ENCODE data around the gene DCTD. TPM values are rescaled to one million over a fixed set of nuclear protein-coding genes. Genes with fewer than 3 reads are reported as not detected.

The DCTD gene
- total RNA-seq, 1 experiment from 2014 or later, result 72.7 TPM

DNA sequence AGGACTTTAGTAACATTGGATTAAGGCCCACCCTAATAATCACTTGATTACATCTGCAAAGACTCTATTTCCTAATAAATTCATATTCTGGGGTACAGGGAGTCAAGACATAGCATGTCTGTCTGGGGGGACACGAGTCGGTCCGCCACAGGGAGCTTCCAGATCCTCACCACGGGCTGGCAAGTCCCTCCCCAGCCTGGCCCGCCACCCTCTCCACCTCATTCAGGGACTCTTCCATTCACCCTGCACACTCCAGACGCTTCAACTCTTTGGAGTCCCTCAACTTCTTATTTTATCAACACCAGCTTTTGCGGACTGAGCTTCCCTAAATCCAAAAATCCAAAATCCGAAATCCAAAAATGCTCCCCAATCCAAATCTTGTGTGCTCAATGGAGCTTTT, 71.2 kb downstream of the DCTD start:
- intact Hi-C loops (cut with micrococcal nuclease; ENCODE audit: unreplicated experiment), result no loop called here
- Histone ChIP-seq H3K4me3 (ENCODE audit: low read depth, low read length, poor library complexity, severe bottlenecking) (no peak overlapping the region), H3K9me3 (ENCODE audit: low read depth, low read length, poor library complexity, severe bottlenecking) (no peaks in the 10 kb centered on the region), H3K27me3 (replicated peaks; ENCODE audit: insufficient read depth, low read depth, low read length, poor library complexity) (no peaks in the 10 kb centered on the region), H3K27ac (ENCODE audit: low read depth, low read length, poor library complexity, severe bottlenecking) (no peak overlapping the region), H3K4me1 (ENCODE audit: insufficient read depth, low read length, poor library complexity, severe bottlenecking) (no peaks in the 10 kb centered on the region), H3K36me3 (ENCODE audit: insufficient read depth, low read length, poor library complexity, severe bottlenecking) (no peaks in the 10 kb centered on the region)
- ChIA-PET POLR2A (ENCODE audit: low non-redundant PET) (no interaction called here), CTCF (no interaction called here)
- TF ChIP-seq, protein P1, sequence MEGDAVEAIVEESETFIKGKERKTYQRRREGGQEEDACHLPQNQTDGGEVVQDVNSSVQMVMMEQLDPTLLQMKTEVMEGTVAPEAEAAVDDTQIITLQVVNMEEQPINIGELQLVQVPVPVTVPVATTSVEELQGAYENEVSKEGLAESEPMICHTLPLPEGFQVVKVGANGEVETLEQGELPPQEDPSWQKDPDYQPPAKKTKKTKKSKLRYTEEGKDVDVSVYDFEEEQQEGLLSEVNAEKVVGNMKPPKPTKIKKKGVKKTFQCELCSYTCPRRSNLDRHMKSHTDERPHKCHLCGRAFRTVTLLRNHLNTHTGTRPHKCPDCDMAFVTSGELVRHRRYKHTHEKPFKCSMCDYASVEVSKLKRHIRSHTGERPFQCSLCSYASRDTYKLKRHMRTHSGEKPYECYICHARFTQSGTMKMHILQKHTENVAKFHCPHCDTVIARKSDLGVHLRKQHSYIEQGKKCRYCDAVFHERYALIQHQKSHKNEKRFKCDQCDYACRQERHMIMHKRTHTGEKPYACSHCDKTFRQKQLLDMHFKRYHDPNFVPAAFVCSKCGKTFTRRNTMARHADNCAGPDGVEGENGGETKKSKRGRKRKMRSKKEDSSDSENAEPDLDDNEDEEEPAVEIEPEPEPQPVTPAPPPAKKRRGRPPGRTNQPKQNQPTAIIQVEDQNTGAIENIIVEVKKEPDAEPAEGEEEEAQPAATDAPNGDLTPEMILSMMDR (conservative IDR thresholded peaks at IDR 0.05; ENCODE audit: low read depth, low read length), result no peak
- TF ChIP-seq EZH2 (IDR thresholded peaks at IDR 0.05; ENCODE audit: borderline replicate concordance, low read depth, low read length, poor library complexity, severe bottlenecking), result no peak
- no peak for DNase-seq (ENCODE audit: low spot score)
- no TSS peak for BruUV-seq (replicated peaks)

DNA sequence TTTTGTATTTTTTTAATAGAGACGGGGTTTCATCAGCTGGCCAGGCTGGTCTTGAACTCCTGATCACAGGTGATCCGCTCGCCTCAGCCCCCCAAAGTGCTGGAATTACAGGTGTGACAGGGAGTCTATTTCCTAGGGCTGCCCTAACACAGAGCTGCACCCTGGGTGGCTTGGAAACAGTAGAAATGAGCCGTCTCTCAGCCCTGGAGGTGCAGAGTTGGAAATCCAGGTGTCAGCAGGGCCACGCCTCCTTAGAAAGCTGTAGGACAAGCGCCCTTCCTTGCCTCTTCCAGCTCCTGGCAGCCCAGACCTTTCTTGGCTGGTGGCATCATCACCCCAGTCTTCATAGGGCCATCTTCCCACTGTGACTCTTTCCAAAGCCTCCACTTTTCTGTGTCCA, 71.6 kb downstream of the DCTD start:
- Histone ChIP-seq H3K27me3 (replicated peaks; ENCODE audit: insufficient read depth, low read depth, low read length, poor library complexity) (no peaks in the 10 kb centered on the region), H3K9me3 (ENCODE audit: low read depth, low read length, poor library complexity, severe bottlenecking) (no peaks in the 10 kb centered on the region), H3K4me3 (ENCODE audit: low read depth, low read length, poor library complexity, severe bottlenecking) (no peak overlapping the region), H3K27ac (ENCODE audit: low read depth, low read length, poor library complexity, severe bottlenecking) (no peak overlapping the region), H3K4me1 (ENCODE audit: insufficient read depth, low read length, poor library complexity, severe bottlenecking) (no peaks in the 10 kb centered on the region), H3K36me3 (ENCODE audit: insufficient read depth, low read length, poor library complexity, severe bottlenecking) (no peaks in the 10 kb centered on the region)
- TF ChIP-seq EZH2 (IDR thresholded peaks at IDR 0.05; ENCODE audit: borderline replicate concordance, low read depth, low read length, poor library complexity, severe bottlenecking), result no peak
- TF ChIP-seq, protein P1 (conservative IDR thresholded peaks at IDR 0.05; ENCODE audit: low read depth, low read length), result no peak
- intact Hi-C loops (cut with micrococcal nuclease; ENCODE audit: unreplicated experiment), result no loop called here
- ChIA-PET POLR2A (ENCODE audit: low non-redundant PET) (no interaction called here), CTCF (no interaction called here)
- no TSS peak for BruUV-seq (replicated peaks)
- DNase-seq (ENCODE audit: low spot score), result no peak

DNA sequence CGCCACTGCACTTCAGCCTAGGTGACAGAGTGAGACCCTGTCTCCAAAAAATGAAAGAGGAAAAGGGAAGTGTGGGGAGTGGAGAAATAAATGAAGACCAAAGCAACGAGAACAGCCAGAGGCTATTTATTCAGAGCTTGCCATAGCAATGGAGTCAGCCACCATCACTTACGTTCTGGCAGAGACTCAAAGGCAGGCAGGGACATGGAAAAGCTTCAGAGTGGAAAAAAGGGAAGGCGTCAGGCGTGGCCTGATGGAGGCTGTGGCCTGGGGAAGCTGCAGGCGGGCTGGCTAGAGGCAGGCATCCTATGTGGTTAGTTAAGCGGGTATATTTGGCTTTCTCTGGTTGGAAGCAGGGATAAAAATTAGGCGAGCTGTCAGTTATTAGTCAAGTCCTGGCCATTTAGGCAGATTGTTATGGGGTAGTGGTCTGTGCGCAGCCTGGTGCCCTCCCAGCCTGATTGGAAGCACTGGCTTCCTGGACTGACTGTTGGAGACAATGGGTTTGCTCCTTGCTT, 73.3 kb downstream of the DCTD start:
- Histone ChIP-seq H3K27me3 (replicated peaks; ENCODE audit: insufficient read depth, low read depth, low read length, poor library complexity) (no peaks in the 10 kb centered on the region), H3K4me1 (ENCODE audit: insufficient read depth, low read length, poor library complexity, severe bottlenecking) (no peaks in the 10 kb centered on the region), H3K9me3 (ENCODE audit: low read depth, low read length, poor library complexity, severe bottlenecking) (no peaks in the 10 kb centered on the region), H3K27ac (ENCODE audit: low read depth, low read length, poor library complexity, severe bottlenecking) (no peak overlapping the region), H3K36me3 (ENCODE audit: insufficient read depth, low read length, poor library complexity, severe bottlenecking) (no peaks in the 10 kb centered on the region), H3K4me3 (ENCODE audit: low read depth, low read length, poor library complexity, severe bottlenecking) (no peak overlapping the region)
- BruUV-seq (replicated peaks), result no TSS peak
- no peak for DNase-seq (ENCODE audit: low spot score)
- ChIA-PET POLR2A (ENCODE audit: low non-redundant PET) (no interaction called here), CTCF (no interaction called here)
- intact Hi-C loops (cut with micrococcal nuclease; ENCODE audit: unreplicated experiment), result no loop called here
- no peak for TF ChIP-seq EZH2 (IDR thresholded peaks at IDR 0.05; ENCODE audit: borderline replicate concordance, low read depth, low read length, poor library complexity, severe bottlenecking)
- TF ChIP-seq, protein P1 (conservative IDR thresholded peaks at IDR 0.05; ENCODE audit: low read depth, low read length), result no peak
